ENCODE results near the gene IL4I1. TPM values are rescaled to one million over a fixed set of nuclear protein-coding genes. Genes with fewer than 3 reads are reported as not detected.

The IL4I1 gene
- total RNA-seq, 1 donor from 2014 or later, result 0.12 TPM

GRCh38 chr19:49923055-49924003, 26.6 kb upstream of the IL4I1 start:
- Mint-ChIP-seq H3K36me3 (ENCODE audit: low read depth) (peaks cover 21% of the 10 kb centered on the region), H3K4me3 (peak overlapping the region; percentile 47), H3K27ac (ENCODE audit: unreplicated experiment) (peak overlapping the region; percentile 19)

GRCh38 chr19:49921871-49922795, 25.4 kb upstream of the IL4I1 start:
- Mint-ChIP-seq H3K4me3 (peak overlapping the region; percentile 72), H3K36me3 (ENCODE audit: low read depth) (peaks cover 15% of the 10 kb centered on the region), H3K9me3 (no peaks in the 10 kb centered on the region), H3K4me1 (peaks cover 26% of the 10 kb centered on the region), H3K27me3 (ENCODE audit: low read depth) (no peaks in the 10 kb centered on the region), H3K27ac (ENCODE audit: unreplicated experiment) (peak overlapping the region; percentile 27)
- DNase-seq (ENCODE audit: low read depth, low spot score), result no peak
- no peak for TF ChIP-seq CTCF (conservative IDR thresholded peaks at IDR 0.05)

More at GRCh38 chr19:49923055-49924003, 26.6 kb upstream of the IL4I1 start:
- H3K9me3 Mint-ChIP-seq, result no peaks in the 10 kb centered on the region
- H3K27me3 Mint-ChIP-seq (ENCODE audit: low read depth), result peaks cover 3% of the 10 kb centered on the region
- H3K4me1 Mint-ChIP-seq, result peaks cover 32% of the 10 kb centered on the region
- no peak for TF ChIP-seq CTCF (conservative IDR thresholded peaks at IDR 0.05)
- DNase-seq (ENCODE audit: low read depth, low spot score), result no peak

GRCh38 chr19:49920624-49921363, 24.1 kb upstream of the IL4I1 start:
- TF ChIP-seq CTCF (conservative IDR thresholded peaks at IDR 0.05), result no peak
- Mint-ChIP-seq H3K9me3 (no peaks in the 10 kb centered on the region), H3K27me3 (ENCODE audit: low read depth) (no peaks in the 10 kb centered on the region), H3K27ac (ENCODE audit: unreplicated experiment) (peak overlapping the region; percentile 28), H3K36me3 (ENCODE audit: low read depth) (peaks cover 19% of the 10 kb centered on the region), H3K4me1 (peaks cover 25% of the 10 kb centered on the region), H3K4me3 (peak overlapping the region; percentile 44)
- no peak for DNase-seq (ENCODE audit: low read depth, low spot score)

GRCh38 chr19:49918089-49918488, 21.4 kb upstream of the IL4I1 start:
- no peaks in the 10 kb centered on the region for H3K27me3 Mint-ChIP-seq (ENCODE audit: low read depth)
- no peak for DNase-seq (ENCODE audit: low read depth, low spot score)
- H3K9me3 Mint-ChIP-seq, result no peaks in the 10 kb centered on the region
- peaks cover 31% of the 10 kb centered on the region for H3K36me3 Mint-ChIP-seq (ENCODE audit: low read depth)
- peaks cover 25% of the 10 kb centered on the region for H3K4me1 Mint-ChIP-seq
- no peak overlapping the region for H3K4me3 Mint-ChIP-seq
- TF ChIP-seq CTCF (conservative IDR thresholded peaks at IDR 0.05), result no peak
- H3K27ac Mint-ChIP-seq (ENCODE audit: unreplicated experiment), result no peak overlapping the region

Data from neural crest cell (in vitro differentiated cells).